Activated T-cell treated with anti-CD3 and anti-CD28 coated beads for 48 hours (primary cell): ENCODE data around the gene CXCR4.

Experiments
- DNase-seq: peaks from one replicate; pipeline ENCODE4 v3.0.0-alpha.2; 2020; ENCODE audit warnings: low read depth

CXCR4 gene

GRCh38 chr2:136117909-136118818, at the start of gene CXCR4:
Gene CXCR4 (minus strand): TSS chr2:136118149. CDS start chr2:136118060, 89 bp downstream.
- DNase-seq, result peak; percentile 81

- DNase-seq, result no peak
These were observed 46.4 kb upstream of the CXCR4 start for GRCh38 chr2:136164280-136164776.

GRCh38 chr2:136162438-136162837, 44.5 kb upstream of the CXCR4 start:
- no peak for DNase-seq

GRCh38 chr2:136156411-136156810, 38.5 kb upstream of the CXCR4 start:
- DNase-seq, result no peak

- no peak for DNase-seq
These were observed 36.4 kb upstream of the CXCR4 start for GRCh38 chr2:136154384-136154783.

GRCh38 chr2:136151021-136151971, 33.3 kb upstream of the CXCR4 start:
- DNase-seq, result no peak

- DNase-seq, result no peak
These were observed 31.1 kb upstream of the CXCR4 start for GRCh38 chr2:136149011-136149410.

- DNase-seq, result no peak
These were observed 28.6 kb upstream of the CXCR4 start for GRCh38 chr2:136146564-136146963.

- no peak for DNase-seq
These were observed 25.9 kb upstream of the CXCR4 start for GRCh38 chr2:136143603-136144451.

- DNase-seq, result no peak
These were observed 23.7 kb upstream of the CXCR4 start for GRCh38 chr2:136141510-136142149.

GRCh38 chr2:136139631-136140030, 21.7 kb upstream of the CXCR4 start:
- no peak for DNase-seq

GRCh38 chr2:136137982-136138381, 20.0 kb upstream of the CXCR4 start:
- DNase-seq, result no peak

GRCh38 chr2:136136931-136137330, 19.0 kb upstream of the CXCR4 start:
- no peak for DNase-seq

GRCh38 chr2:136135921-136136906, 18.3 kb upstream of the CXCR4 start:
- no peak for DNase-seq

- DNase-seq, result no peak
These were observed 17.5 kb upstream of the CXCR4 start for GRCh38 chr2:136135462-136135861.

GRCh38 chr2:136134126-136134525, 16.2 kb upstream of the CXCR4 start:
- DNase-seq, result no peak

- no peak for DNase-seq
These were observed 15.6 kb upstream of the CXCR4 start for GRCh38 chr2:136133586-136133985.

GRCh38 chr2:136133176-136133575, 15.2 kb upstream of the CXCR4 start:
- DNase-seq, result no peak

GRCh38 chr2:136132825-136133155, 14.8 kb upstream of the CXCR4 start:
- DNase-seq, result no peak
